Hematopoietic multipotent progenitor cell treated with erythropoietin and hydrocortisone succinate and interleukin-3 and kit ligand, for 8 days (in vitro differentiated cells): ENCODE measurements around the gene SGSM2.
"Not testable (repeated sequence)": the region's sequence is repeated elsewhere in the genome, so short reads cannot be mapped to it uniquely, and the experiment has no call there.

Experiments used
- DNase-seq: peaks from one replicate; pipeline ENCODE4 v3.0.0-alpha.2; 2015

Gene SGSM2

DNA sequence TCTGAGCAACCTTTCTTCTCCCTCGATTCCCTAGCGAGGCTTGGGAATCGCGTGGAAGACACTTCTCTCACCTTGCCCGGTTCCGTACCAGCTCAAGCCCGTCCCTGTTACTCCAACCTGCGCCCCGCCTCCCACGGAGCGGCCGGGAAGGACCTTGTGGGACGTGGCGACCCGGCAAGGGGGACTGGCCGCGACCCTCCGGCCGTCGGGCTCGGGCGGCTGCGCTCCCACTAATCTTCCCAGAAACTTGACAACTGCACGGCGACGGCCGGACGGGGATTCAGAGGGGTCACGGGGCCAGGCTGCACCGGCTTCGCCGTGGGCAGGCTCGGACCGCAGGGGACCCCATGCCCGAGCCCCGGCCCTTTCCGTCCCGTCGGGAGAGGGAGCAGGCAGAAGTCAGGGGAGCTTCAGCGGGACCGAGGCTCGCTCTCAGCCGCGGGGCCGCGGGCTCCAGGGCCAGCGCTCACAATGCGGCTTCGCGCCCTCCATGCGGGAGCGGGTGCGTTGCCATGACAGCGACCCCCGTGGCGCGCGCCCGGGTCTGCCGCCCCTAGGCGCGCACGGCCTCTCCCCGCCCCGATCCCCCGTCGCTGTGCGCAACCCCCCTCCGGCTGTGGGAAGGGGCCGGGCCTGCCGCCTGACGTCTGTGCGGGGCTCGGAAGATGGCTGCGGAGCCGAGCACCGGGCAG lies at the start of gene SGSM2:
TSS of gene SGSM2 (plus strand) at position 650 of the 692 bp plus-strand sequence. CDS start 188 bp downstream, outside the sequence.
- DNase-seq, result peak; percentile 45

GRCh38 chr17:2289878-2290478 lies 47.3 kb upstream of the SGSM2 start:
- no peak for DNase-seq

- DNase-seq, result no peak
Observed at GRCh38 chr17:2292100-2292499, 45.2 kb upstream of the SGSM2 start.

GRCh38 chr17:2295575-2295974 lies 41.7 kb upstream of the SGSM2 start:
- DNase-seq, result no peak

DNA sequence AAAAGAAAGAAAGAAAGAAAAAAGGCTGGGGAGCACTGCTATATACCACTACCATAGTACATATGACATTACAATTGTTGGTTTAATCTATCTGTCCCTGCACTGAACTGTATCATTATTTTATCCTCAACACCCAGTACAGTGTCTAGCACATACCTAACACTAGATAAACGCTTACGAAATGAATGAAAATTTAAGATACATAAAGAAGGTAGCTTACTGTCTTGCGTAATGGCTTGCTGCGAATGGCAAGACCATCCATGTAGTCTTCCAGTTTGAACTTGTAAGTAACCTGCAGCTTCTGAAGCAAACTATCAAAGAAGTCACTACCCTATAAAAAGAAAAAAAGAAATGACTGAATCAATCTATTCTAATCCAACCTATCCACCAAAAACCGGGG lies 40.3 kb upstream of the SGSM2 start:
- DNase-seq, result no peak

DNA sequence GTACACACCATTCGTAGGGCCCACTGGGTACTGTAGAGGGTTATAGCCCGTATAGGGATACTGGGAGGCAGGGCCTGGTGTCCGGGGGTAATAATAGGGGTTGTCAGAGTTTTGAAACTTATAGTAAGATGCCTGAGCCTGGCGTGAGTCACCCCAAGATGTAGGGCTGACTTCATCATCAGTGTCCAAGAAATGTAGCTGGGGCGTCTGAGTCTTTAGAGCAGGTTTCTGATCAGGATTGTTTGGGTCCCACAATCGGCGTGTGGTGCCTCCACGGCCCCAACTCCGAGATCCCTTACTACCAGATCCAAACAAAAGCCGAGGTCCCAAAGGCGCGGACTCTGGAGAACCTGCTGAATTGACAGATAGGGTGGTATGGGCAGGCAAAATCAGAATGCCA lies 38.2 kb upstream of the SGSM2 start:
- DNase-seq, result no peak

DNA sequence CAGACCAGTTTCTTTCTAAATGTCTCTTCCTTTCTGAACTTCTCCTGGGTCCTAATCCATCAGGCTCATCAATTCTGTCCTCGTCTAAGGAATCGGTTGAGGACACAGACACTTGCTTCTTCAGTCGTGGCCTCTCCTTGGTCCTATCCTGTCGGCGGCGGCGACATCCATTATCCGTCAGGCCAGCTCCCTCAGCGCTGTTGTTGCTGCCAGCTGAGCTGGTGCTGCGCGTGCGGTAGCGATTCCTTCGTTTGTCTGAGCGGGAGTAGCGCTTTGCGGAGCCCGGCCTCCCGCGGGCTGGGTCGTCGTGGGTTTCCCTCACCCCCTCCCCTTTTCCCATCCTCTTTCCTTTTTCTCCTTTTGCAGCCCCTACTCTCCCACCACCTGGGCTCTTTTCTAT lies 37.5 kb upstream of the SGSM2 start:
- DNase-seq, result no peak

DNA sequence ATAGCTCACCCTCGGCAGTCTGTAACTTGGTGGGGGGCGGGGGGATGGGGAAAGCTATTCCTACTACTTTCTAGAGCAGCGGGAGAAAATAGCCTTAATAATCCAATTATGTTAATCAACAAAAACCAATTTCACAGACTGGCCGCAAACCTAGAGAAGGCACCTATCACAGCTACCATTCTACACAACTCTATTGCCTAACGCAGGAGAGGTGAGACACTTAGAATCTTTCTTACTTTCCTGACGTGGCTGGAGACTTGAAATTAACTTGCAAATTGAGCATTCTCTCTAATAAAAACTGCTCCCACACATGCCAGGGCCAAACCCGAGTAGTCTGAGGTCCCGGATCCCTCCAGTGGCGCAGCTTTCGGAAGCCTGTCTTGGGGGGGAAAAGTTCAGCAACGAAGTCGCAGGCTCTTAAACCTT lies 34.5 kb upstream of the SGSM2 start:
- peak; percentile 25 for DNase-seq

GRCh38 chr17:2303204-2304188 lies 33.8 kb upstream of the SGSM2 start, which contains the start of the genes SMG6 and SRR:
Gene SMG6 (minus strand): TSS chr17:2303785. CDS start chr17:2303720, 65 bp downstream.
Gene SRR (plus strand): TSS chr17:2303950. CDS start chr17:2315561, 11,611 bp downstream.
- peak; percentile 88 for DNase-seq

DNA sequence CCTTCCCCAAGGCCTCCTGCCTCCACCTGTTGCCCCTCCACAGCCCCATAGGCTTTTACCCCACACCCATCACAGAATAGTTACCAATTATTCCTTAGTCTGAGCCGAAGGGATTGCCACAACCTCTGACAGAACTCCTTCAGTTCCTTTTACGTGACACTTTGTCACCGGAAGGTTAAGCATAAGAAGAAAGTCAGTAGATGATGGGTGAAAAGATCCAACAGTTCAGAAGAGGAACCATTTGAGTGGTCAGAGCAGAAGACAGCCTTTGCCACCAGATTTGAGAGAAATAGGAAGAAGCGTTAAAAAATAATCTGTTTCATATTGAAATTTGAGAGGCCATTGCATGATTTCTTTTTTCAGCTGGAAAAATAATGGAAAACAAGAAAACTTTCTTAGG lies 32.4 kb upstream of the SGSM2 start:
- DNase-seq, result no peak

DNA sequence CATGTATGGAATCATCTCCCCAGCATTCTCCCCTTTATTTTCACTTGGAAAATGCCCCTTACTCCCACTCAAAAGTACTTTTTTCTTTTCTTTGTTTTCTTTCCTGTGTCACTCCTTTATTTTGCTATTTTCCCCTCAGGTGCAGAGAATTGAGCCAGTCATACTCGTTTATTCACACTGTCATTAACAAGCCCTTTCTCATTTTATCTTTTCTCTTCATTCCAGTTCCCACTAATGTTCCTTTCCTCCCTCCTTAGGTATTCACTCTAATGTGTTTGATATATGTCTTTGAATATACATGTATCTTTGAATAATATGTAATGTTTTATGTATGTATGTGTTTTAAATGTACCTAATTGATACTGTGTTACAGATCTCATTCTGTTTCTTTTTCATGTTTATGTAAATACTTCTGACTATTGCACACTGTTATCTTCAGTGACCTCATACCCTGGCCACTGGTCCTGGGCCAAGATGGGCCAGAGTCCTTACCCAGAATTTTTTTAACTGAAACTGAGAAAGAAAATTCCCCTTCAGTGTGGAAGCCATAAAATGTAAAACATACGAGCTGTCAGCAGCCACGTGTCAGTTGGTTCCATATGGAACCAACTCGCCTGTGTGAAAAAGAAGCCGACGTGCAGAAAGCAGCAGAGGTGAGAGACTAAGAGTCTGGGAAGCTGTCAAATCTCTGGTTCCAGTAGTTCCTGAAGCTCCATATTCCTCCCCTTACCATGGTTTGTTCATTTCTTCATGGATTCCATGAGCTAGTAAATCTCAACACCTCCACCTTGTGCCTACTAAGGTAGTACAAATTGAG lies 27.8 kb upstream of the SGSM2 start:
- no peak for DNase-seq

DNA sequence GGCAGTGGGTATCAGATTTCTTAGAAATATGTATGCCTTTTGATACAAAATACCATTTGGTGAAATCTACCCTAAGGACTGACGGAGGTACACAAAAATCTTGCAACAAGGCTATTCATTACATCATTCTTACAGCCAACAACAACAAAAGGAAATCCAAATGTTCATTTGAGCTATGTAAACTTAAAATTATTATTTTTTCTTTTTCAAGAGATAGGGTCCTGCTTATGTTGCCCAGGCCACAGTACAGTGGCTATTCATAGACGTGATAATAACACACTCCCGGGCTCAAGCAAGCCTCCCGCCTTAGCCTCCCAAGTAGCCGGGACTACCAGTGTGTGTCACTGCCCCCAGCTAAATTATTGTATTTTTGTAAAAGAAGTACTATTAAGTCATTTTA lies 24.6 kb upstream of the SGSM2 start:
- DNase-seq, result no peak

- DNase-seq, result not testable (repeated sequence)
Observed at GRCh38 chr17:2316916-2317205, 20.4 kb upstream of the SGSM2 start.

GRCh38 chr17:2317796-2318195 lies 19.5 kb upstream of the SGSM2 start:
- no peak for DNase-seq

GRCh38 chr17:2319051-2319450 lies 18.2 kb upstream of the SGSM2 start:
- no peak for DNase-seq

- DNase-seq, result no peak
Observed at GRCh38 chr17:2321399-2321798, 15.9 kb upstream of the SGSM2 start.

DNA sequence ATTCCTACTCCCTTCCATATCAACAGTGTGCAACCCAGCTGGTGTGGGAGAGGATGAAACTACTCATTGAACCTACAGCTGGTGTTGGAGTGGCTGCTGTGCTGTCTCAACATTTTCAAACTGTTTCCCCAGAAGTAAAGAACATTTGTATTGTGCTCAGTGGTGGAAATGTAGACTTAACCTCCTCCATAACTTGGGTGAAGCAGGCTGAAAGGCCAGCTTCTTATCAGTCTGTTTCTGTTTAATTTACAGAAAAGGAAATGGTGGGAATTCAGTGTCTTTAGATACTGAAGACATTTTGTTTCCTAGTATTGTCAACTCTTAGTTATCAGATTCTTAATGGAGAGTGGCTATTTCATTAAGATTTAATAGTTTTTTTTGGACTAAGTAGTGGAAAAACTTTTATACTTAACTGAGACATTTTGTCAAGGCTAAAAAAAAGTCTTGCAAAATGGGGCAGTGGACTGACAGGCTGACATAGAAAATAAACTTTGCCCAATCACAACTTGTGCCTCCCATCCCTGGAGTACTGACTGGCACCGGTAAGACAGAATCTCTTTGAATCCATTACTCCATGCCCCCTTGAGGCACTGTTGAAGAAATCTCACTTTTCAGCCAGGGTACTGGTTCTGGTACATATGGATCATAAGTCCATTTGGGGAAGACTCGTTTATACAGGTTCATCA lies 13.5 kb upstream of the SGSM2 start:
- DNase-seq, result no peak

- no peak for DNase-seq
Observed at GRCh38 chr17:2331303-2331702, 6.0 kb upstream of the SGSM2 start.

- DNase-seq, result no peak
Observed at GRCh38 chr17:2335726-2336214, 1.5 kb upstream of the SGSM2 start.

DNA sequence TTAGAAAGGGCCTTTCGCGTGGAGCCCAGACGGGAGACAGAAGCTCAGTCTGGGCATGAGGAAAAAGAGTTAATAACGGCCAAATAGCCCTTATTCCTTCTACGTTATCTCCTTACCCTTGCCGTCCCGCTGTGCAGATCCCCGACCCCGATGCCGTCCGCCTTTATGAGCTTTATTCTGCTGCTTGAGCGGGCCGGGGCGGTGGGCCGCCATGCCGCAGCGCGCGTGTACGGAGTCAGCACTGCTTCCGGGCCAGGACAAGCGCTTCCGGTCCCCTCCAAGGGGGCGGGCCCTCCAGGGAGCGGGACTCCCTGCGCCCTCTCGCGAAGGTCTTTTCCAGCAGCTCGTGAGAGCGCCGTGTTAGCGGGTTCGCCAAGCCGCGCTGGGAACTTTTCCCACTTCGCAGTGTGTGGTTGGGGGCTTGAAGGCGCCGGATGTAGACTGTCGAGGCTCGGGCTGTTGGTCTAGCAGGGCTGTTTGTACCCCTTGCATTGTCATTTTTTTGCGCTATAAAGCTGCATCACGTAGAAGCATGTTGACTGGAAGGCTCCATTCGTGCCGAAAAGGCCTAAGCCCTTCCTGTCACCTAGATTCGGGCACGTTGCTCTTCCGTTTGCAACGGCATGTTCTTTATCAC lies 968 bp upstream of the SGSM2 start, which contains the start of gene TSR1:
TSS of gene TSR1 (minus strand) at position 243 of the 637 bp plus-strand sequence. CDS start at position 213, 30 bp downstream.
- peak; percentile 92 for DNase-seq
